HG02852 (cell line): ENCODE results near the gene NOL4L.
"Not testable (repeated sequence)": the region's sequence is repeated elsewhere in the genome, so short reads cannot be mapped to it uniquely, and the experiment has no call there.

Experiments used
- ATAC-seq: cut with Tn5 transposase; IDR thresholded peaks from one replicate; pipeline ENCODE4 v1.9.1; 2021; ENCODE audit warnings: mild to moderate bottlenecking, moderate library complexity; ENCODE audit not compliant: unreplicated experiment

NOL4L gene

DNA sequence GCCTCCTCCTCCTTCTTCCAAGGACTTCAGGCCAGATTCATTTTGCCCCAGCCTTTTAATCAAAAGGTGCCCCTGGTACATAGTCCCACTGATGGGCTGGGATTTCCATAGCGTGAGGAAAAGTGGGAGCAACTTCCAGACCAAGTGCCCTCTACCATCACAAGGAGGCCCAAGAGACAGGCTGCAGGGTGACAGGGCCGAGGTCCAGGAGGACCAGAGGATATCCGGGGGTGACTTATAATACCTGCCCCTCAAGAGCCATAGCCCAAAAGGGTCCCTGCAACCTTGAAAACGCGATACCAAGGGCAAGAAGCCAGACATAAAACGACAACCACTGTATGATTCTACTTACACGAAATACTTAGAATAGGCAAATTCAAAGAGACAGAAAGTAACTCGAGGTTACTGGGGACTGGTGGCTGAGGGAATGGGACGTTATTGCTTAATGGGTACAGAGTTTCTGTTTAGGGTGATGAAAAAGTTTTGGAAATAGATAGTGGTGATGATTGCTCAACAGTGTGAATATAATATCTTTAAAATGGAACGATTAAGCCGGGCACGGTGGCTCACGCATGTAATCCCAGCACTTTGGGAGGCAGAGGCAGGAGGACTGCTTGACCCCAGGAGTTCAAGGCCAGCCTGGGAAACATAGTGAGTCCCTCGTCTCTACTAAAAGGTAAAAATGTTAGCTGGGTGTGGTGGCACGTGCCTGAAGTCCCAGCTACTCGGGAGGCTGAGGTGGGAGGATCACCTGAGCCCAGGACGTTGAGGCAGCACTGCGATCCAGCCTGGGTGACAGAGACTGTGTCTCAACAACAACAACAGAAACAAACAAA lies 71.9 kb downstream of the NOL4L start:
- no peak for ATAC-seq

DNA sequence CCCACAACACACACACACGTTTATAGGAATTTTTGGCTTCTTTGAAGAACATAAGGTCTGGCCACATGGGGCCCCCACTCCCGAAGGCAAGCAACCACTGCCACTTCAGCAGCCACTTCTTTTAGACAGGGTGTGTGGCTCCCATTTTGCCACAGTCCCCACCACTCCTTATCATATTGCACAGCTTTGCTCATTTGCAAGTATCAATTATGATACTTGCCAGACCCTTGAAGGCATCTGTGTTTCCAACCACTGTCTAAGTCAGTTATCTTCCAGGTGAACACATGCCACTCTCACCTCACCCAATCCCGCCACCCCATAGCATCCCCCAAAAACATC lies 73.1 kb downstream of the NOL4L start:
- no peak for ATAC-seq

DNA sequence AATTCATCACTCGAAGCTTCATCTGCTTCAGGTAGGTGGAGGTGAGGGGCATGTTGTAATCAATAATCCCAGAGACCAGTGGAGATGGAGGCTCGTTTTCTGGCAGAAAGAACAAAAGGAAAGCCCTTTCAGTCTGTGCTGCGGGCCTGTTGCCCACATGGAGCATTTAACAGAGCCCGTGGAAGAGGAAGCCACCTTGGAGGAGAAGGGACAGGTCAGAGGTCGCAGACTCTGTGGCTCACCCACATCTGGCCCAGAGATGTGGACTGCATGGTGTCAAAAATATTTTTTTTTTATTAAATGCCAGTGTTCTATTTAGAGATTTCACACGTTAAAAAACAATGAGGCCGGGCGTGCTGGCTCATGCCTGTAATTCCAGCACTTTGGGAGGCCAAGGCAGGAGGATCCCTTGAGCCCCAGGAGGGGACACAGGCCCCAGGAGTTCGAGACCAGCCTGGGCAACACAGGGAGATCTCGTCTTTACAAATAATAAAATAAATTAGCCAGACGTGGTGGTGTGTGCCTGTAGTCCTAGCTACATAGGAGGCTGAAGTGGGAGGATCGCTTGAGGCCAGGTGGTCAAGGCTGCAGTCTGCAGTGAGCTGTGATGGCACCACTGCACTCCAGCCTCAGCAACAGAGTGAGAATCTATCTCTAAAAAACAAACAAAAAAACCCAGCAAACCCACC lies 73.6 kb downstream of the NOL4L start:
- no peak for ATAC-seq

DNA sequence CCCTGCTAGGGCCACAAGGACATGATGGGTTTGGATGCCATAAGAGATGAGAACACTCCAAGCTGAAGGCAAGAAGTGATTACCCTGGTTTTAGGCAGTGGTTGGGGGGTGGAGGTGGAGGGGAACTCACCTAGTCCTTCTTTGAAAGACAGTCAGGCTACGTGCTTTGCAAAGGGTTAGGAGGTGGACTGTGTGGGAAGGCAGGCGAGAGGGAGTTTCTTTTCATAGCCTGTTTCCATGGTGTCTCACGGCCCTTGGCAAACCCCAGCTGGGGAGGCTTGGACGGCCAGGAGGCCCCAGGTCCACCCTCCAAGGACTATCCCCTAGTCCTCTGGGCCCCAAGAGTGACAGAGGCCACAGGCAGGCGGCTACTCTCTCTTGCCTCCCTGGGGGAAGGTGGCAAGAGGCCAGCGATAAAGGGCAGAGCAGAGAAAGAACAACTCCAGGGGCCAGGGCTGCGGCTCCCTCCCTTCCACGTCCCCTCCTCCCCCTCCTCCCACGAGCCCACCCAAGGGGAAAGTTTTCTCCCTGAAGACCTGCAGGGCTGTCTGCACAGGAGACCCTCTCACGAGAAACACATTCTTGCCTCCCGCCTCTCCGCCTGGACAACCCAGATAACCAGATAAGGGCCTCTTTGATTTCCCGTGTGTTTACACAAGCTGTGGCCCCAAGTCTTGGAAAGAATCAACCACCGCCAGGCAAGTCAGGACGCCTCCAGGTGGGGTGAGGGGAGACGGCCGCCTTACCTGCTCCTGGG lies 74.4 kb downstream of the NOL4L start:
- ATAC-seq: no peak

DNA sequence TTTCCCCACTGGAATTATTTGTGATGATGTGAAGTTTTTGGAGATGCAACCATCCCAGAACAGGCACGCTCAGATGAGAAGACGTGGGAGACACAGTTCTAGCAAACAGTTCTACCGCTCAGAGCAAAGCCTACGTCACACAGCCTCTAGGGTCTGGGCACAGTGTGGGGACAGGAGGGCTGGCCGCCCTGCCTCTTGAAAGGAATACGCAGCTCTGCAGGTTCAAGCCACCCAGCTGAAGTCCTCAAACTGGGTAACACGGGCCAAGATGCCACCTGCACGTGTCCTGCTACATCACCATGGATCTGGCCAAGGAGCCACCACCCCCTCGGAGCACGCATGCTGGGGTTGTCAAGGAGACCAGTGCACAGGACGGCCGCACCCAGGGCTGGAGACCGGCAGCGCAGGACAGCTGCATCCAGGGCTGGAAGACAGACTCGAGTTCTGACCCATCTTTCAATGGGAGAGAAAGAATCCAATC lies 75.0 kb downstream of the NOL4L start:
- ATAC-seq: no peak

DNA sequence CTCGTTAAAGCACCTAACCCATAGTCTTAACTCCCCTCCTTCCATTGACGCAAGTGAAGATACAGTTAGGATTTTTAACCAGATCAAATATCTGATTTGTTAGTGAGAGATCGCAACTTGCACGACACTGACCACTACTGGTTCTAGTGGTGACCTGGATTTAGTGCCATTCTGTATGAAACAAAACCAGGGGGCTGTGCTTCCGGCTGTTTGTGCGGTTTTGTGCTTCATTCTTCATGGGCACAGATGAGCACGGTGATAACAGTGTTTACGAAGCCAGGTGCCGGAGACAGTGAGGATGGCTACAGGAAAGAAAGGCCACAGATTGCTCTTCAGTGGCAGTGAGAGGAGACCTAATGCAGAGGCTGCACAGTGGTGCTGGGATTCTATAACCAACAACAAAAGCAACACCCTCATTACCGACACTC lies 75.5 kb downstream of the NOL4L start:
- no peak for ATAC-seq

DNA sequence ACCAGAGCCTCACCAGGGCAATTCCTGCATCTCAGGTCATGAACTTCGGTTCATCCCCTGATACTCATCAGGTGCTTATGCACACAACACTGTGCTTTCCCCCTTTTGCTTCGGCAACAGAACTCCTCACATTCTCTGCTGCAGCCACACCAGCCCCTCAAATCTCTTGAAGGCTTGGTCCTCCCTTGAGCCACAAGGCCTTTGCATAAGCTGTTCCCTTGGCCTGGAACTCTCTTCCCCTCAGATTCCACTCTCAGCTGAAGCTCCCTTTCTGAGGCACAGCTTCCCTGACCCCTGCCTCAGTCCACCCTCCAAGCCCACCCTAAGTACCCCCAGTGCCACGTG lies 76.4 kb downstream of the NOL4L start:
- no peak for ATAC-seq

DNA sequence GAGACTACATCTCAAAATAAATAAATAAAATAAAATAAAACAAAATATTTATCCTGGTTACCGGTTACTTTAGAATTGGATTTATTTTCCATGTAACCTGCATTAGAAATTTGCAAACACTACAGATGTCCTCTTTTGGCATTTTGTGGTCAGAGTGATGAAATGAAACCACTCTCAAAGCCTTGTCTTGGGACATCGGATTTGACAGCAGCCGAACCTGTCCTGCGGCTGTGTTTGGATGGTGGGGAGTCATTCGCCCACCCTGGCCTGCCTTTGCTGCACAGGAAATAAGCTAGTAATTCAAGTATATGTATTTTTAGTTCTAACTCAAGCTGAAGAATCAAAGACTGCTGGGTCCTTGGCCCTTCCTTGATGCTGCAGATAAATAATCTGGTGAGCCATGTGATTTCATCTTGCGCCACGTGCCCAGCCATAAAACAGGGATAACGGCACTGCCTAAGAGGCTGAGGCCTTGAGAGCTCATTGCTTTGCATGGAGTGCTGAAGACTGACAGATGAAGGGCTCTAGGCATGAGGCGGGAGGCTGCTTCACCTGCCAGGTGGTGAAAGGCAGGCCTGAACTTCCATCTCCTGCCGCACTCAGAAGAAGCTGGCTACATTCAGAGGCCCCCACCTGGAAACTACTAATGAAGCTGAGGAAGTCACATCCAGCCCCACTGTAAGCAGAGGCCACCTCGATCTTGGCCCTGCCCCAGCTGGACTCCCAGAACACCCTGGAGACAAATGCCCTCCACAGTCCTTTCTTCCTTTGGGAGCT lies 76.9 kb downstream of the NOL4L start:
- ATAC-seq: no peak

DNA sequence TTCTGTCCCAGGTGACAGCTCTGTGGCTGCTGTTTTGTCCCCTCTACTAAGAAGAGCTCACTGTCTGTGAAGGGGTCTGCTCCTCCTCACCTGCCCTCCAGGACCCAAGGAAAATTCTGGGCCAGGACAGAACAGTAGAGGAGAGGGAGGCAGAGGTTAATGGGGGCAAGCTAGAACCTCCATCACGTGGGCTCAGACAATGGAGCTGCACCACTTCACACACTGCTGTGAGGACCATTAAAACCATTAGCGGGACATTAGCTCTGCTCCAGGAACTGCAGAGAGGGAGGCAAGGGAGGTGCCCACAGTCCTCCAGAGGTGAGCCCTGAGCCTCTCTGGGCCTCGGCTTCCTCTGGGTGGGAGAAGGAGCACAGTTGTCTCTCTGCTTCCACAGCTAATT lies 78.4 kb downstream of the NOL4L start:
- ATAC-seq: no peak

DNA sequence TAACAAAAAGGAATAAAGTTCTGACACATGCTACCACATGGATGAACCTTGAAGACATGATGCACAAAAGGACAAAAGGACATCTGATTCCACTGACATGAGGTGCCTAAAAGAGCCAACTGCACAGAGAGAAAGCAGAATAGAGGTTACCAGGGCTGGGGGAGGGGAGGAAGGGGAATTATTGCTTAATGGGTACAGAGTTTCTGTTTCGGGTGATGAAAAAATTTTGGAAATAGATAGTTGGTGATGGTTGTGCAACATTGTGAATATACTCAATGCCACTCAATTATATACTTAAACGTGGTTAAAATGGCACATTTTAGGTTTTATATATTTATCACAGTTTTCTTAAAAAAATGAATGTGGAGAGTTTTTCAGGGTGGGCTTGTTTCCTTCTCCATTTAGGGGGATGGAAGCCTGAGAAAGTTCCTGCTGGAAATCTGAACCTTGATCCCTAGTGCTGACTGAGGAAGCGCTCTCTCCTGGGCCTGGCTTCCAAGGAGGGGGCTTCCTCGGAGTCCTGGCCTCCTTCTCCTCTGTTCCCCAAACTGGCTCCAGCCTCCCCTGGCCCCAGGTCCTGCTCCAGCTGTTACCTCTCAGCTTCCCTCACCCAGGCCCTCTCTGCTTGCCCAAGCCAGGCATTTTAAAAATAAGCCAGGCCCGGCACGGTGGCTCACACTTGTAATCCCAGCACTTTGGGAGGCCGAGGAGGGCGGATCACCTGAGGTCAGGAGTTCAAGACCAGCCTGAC lies 79.2 kb downstream of the NOL4L start:
- no peak for ATAC-seq

DNA sequence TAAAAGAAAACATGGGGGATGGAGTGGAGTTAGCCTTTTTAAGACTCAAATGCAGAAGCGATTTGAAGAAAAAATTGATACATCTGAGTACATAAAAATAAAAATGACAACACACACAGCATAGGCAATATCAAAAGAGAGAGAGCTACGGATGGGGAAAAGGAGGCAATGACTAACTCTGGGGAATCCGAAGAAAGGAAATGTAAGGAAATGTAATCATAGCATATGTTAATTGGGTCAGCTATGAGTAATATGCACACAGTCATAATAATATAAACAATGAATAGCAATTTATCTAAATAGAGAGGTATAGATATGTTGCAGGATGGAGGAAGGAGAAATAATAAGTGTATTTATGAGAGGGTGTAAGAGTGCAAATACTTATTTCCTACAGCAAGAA lies 83.4 kb downstream of the NOL4L start:
- ATAC-seq: no peak

DNA sequence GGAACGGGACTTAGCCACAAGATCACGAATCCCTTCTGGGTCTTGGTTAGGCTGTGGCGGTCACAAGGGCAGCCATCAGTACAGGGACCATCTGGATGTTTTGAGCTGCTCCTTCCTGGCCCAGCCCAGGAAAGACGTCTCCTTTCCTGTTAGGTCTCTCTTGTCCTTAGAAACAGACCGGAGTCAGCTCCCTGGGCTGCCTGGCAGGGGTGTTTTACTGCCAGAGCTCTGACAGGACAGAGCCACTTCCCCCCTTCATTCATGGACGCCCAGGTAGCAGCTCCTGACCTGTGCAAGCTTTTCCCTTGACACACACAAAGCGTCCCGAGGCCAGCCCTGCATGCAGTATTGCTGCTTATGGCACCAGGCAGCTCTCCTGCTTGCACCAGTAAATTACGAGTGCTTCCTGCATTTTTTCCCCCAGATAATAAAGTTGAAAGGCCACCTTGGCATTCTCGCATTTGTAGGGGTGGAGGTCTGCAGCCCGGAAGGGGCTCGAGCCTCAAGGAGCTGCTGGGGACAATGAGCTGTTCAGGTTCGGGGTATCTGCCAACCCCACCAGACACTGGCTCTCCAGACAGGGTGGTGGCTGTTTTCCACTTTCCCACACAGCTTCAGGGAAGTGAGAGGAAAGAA lies 87.4 kb downstream of the NOL4L start:
- ATAC-seq: no peak

DNA sequence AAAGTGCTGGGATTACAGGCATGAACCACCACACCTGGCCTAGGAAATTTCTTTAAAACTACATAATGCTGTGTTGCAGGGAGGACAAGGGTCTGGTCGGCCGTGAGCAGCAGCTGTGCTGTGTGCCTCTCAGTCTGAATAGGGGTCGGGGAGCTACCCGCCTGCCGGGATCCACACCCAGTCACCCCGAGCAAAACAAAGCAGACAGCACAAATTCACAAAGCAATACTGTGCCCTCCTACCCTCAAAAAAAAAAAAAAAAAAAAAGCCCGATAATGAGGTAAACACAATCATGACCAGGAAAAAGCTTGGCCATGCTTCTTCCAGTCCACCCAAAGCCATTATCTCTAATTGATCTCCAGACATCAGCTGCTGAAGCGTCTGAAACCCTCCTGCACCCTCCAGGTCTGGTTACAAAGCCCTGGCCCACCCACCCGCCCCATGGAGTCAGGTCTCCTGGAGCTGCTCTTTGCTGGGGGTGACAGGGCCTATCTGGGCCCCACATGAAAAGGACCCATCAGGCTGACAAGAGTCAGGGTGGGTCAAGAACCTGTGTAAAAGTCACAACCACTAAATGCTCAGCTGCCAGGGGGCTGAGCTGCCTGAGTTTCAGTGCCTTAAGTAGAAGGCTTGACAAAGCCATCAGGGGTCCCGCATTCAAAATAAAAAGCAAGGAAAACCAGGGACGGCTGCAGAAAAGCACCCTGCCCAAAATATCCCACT lies 88.2 kb downstream of the NOL4L start:
- ATAC-seq: no peak

DNA sequence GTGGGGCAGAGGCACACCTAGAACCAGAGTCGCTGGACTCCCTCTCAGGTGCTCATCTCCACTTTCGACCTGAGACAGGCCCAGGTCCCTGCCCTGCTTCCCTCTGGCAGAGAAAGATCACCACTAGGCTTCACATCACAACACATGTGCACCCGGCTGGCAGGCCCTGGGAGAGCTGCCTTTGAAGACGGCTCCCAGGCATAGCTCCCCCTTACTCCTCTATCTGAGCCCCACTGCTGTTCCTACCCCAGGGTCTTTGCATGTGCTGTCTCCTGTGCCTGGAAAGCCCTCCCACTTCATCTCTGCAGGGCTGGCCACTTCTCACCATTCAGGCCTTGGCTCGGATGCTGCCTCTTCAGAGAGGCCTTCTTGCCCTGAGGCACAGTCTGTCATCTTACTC lies 89.2 kb downstream of the NOL4L start:
- ATAC-seq: no peak

DNA sequence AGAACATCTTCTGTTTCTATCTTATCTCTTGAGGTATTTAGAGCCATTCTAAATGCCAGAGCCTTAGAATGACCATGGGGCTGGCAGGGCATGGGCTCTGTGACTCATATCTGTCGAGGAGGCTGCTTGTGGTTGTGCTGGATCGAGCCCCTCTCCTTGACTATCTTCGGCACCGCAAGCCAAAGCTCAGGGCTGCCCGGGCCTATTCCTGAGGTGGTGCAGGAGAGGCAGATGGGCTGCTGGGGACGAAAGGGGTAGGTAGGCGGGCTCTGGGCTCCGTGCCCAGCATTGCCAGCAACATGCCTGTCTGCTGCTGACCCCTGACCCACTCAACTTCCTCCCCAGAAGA lies 89.9 kb downstream of the NOL4L start:
- no peak for ATAC-seq

DNA sequence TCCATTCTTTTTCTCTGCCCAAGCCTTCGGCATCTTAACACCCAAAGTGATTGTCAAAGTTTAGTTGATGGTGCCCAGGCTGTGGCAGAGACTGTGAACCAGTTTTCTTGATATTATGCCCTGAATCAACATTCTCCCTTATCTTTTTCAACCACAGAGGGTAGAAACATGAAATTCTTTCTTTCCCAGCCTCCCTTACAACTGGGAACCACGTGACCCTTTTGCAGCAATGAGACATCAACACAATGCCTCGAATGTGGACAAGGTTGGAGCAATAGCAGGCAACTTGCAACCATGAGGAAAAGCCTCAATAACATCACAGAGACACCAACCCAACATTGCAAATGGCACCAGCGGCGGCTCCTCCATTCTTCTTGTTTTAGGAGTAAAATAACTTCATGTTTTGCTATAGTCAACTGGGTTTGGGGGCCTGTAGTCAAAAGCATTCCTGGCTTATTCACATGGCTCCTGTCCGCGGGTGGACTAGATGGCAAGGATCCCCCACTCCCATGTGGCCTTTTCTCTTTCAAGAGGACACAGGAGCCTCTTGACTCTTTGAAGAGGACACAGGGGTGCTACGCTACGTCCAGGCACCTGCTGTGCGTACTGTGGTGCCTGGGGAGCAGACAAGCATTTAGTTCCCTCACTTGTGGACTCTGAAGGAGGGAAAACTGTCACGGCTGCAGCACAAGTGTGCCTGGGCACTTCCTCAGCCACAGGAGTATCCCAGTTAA lies 90.5 kb downstream of the NOL4L start:
- no peak for ATAC-seq

DNA sequence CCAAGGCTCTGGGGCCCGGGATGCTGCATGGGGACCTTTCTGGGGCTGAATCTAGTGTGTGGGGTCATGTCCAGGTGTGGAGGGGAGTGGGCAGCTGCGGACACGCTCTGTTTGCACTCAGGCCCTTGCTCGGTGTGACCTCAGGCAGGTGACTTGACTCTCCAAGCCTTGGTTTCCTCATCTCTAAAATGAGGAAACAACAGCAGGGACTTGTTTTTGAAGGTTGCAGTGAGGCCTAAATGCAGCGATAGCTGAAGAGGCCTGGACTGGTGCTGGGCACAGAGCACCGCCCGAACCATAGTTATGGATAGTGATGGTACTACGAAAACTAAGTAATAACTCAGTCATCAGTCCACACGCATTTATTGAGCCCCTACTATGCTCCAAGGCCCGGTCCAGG lies 91.8 kb downstream of the NOL4L start:
- ATAC-seq: no peak

DNA sequence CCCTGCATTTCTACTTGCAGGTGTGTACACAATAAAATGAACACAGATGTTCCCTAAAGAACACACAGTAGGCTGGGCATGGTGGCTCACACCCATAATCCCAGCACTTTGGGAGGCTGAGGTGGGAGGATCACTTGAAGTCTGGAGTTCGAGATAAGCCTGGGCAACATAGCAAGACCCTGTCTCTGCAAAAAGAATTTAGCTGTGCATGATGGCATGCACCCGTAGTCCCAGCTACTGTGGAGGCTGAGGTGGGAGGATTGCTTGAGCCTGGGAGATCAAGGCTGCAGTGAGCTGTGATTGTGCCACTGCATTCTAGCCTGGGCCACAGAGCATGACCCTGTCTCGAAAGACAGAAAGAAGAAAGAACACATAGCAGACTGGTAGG lies 93.4 kb downstream of the NOL4L start:
- ATAC-seq: not testable (repeated sequence)
